SK-N-SH (cell line): ENCODE data around the gene CALB2. TPM values are rescaled to one million over a fixed set of nuclear protein-coding genes. Genes with fewer than 3 reads are reported as not detected.

ENCODE experiments used
- CTCF ChIA-PET: fragments of 300-600, 350-600 bp; formaldehyde crosslinking; extraction: SDS; loops from one replicate; lab custom pipeline; 2021; lab: Yijun Ruan, JAX
- POLR2A ChIA-PET: fragments of 350-600 bp; sonication (Branson Sonifier 250); formaldehyde crosslinking; extraction: SDS; loops from one replicate; lab custom pipeline; 2020; ENCODE audit warnings: antibody characterized with exemption, inconsistent platforms; lab: Yijun Ruan, JAX
- DNase-seq: peaks from one replicate; pipeline ENCODE4 v3.0.0; 2012
- H2AFZ ChIP-seq: fragments of 200-600 bp; sonication (generic); 2 replicates; pipeline ENCODE4 v1.8.1; 2016; ENCODE audit warnings: antibody characterized with exemption, mild to moderate bottlenecking, low read depth
- H3F3A ChIP-seq: fragments of 200-600 bp; sonication (generic); replicated peaks from 2 replicates; pipeline ENCODE3; 2016; ENCODE audit warnings: antibody characterized with exemption, mild to moderate bottlenecking; ENCODE audit not compliant: insufficient read depth
- H3K27ac ChIP-seq, 2 experiments: fragments of 200-500 bp in 1 of 2; fragments of 200-600 bp in 1 of 2; sonication (Bioruptor generic) in 1 of 2; sonication (generic), shearing (Covaris generic) in 1 of 2; 2 replicates each; pipeline versions ENCODE4 v1.5.1 to v1.6.1; 2014 to 2016; ENCODE audit warnings: low read depth in 2 of 2, inconsistent platforms in 1 of 2, low read length in 1 of 2, mild to moderate bottlenecking in 1 of 2, mixed read lengths in 1 of 2
- H3K27me3 ChIP-seq: fragments of 200-600 bp; sonication (generic), shearing (Covaris generic); 2 replicates; pipeline ENCODE4 v1.6.1; 2016; ENCODE audit warnings: mixed run types; ENCODE audit not compliant: insufficient read depth
- H3K36me3 ChIP-seq, 2 experiments: fragments of 200-500 bp in 1 of 2; fragments of 200-600 bp in 1 of 2; sonication (Bioruptor generic) in 1 of 2; sonication (generic) in 1 of 2; replicated peaks in 1 of 2; 2 replicates each; pipeline versions ENCODE3 to v1.5.1; 2014 to 2016; ENCODE audit warnings: low read length in 1 of 2, mild to moderate bottlenecking in 1 of 2; ENCODE audit not compliant: insufficient read depth in 2 of 2, control insufficient read depth in 1 of 2
- H3K4me1 ChIP-seq, 2 experiments: fragments of 200-500 bp in 1 of 2; fragments of 200-600 bp in 1 of 2; sonication (Bioruptor generic) in 1 of 2; sonication (generic), shearing (Covaris generic) in 1 of 2; 2 replicates each; pipeline versions ENCODE4 v1.5.1 to v1.6.1; 2014 to 2016; ENCODE audit warnings: low read depth in 1 of 2, low read length in 1 of 2, mixed run types in 1 of 2; ENCODE audit not compliant: insufficient read depth in 2 of 2, control insufficient read depth in 1 of 2
- H3K4me2 ChIP-seq: fragments of 200-600 bp; sonication (generic), shearing (Covaris generic); 2 replicates; pipeline ENCODE4 v1.6.1; 2017; ENCODE audit warnings: mixed run types
- H3K4me3 ChIP-seq, 2 experiments: fragments of 200-500 bp in 1 of 2; fragments of 200-600 bp in 1 of 2; sonication (Bioruptor generic) in 1 of 2; sonication (generic), shearing (Covaris generic) in 1 of 2; 2 replicates each; pipeline versions ENCODE4 v1.5.1 to v1.8.1; 2014 to 2016; ENCODE audit warnings: low read depth in 2 of 2, inconsistent platforms in 1 of 2, low read length in 1 of 2, mild to moderate bottlenecking in 1 of 2, mixed read lengths in 1 of 2, moderate library complexity in 1 of 2
- H3K79me2 ChIP-seq: fragments of 200-600 bp; sonication (generic); 2 replicates; pipeline ENCODE4 v1.8.1; 2017; ENCODE audit warnings: mild to moderate bottlenecking; ENCODE audit not compliant: insufficient read depth
- H3K9ac ChIP-seq: fragments of 200-600 bp; sonication (generic); 2 replicates; pipeline ENCODE4 v1.6.1; 2017; ENCODE audit warnings: mixed run types
- H3K9me2 ChIP-seq: fragments of 200-600 bp; sonication (generic); 2 replicates; pipeline ENCODE4 v1.6.1; 2017; ENCODE audit warnings: mixed run types
- H3K9me3 ChIP-seq: fragments of 200-600 bp; sonication (generic); 2 replicates; pipeline ENCODE4 v1.6.1; 2017; ENCODE audit warnings: mixed run types, mild to moderate bottlenecking, moderate library complexity
- H4K20me1 ChIP-seq: fragments of 200-600 bp; sonication (generic); 2 replicates; pipeline ENCODE4 v1.6.1; 2017; ENCODE audit warnings: mild to moderate bottlenecking, mixed run types; ENCODE audit not compliant: insufficient read depth
- ELF1 ChIP-seq: IDR thresholded peaks from 2 replicates; pipeline ENCODE4 v1.4.0; 2012
- EP300 ChIP-seq, 2 experiments: IDR thresholded peaks; 2 replicates each; pipeline versions ENCODE4 v1.4.0 to v1.6.1; 2012; ENCODE audit warnings: borderline replicate concordance in 1 of 2, low read depth in 1 of 2, low read length in 1 of 2
- EZH2phosphoT487 ChIP-seq: fragments of 200-600 bp; sonication (generic); IDR thresholded peaks from 2 replicates; pipeline ENCODE4 v1.6.1; 2017; ENCODE audit warnings: low read depth, mixed run types, mild to moderate bottlenecking, antibody characterized with exemption, moderate library complexity, borderline replicate concordance
- FOXM1 ChIP-seq: IDR thresholded peaks from 2 replicates; pipeline ENCODE4 v1.4.0; 2012; ENCODE audit warnings: low read depth, mild to moderate bottlenecking
- GABPA ChIP-seq: IDR thresholded peaks from 2 replicates; pipeline ENCODE4 v1.4.0; 2012; ENCODE audit warnings: low read depth, mild to moderate bottlenecking
- IRF3 ChIP-seq: fragments of 150-350 bp; IDR thresholded peaks from 2 replicates; pipeline ENCODE4 v1.6.1; 2016; ENCODE audit warnings: mild to moderate bottlenecking, low read depth, low read length
- MEF2A ChIP-seq: IDR thresholded peaks from 2 replicates; pipeline ENCODE4 v1.4.0; 2012; ENCODE audit warnings: low read depth, borderline replicate concordance
- MXI1 ChIP-seq: IDR thresholded peaks from 2 replicates; pipeline ENCODE4 v1.6.1; 2012; ENCODE audit warnings: mild to moderate bottlenecking, low read depth, low read length, improper control_type of control experiment
- NFIC ChIP-seq: IDR thresholded peaks from 2 replicates; pipeline ENCODE4 v1.4.0; 2012; ENCODE audit warnings: borderline replicate concordance
- NRF1 ChIP-seq: IDR thresholded peaks from 2 replicates; pipeline ENCODE4 v1.6.1; 2012; ENCODE audit warnings: low read depth, mild to moderate bottlenecking, low read length
- POLR2AphosphoS5 ChIP-seq: IDR thresholded peaks from 2 replicates; pipeline ENCODE4 v1.6.1; 2012; ENCODE audit warnings: low read depth, low read length
- RAD21 ChIP-seq: IDR thresholded peaks from 2 replicates; pipeline ENCODE4 v1.6.1; 2012; ENCODE audit warnings: mild to moderate bottlenecking, low read length
- RFX5 ChIP-seq: IDR thresholded peaks from 2 replicates; pipeline ENCODE4 v1.6.1; 2012; ENCODE audit warnings: mild to moderate bottlenecking, improper control_type of control experiment, low read length
- RXRA ChIP-seq: IDR thresholded peaks from 2 replicates; pipeline ENCODE4 v1.4.0; 2012; ENCODE audit warnings: low read depth, mild to moderate bottlenecking, borderline replicate concordance
- SIN3A ChIP-seq: IDR thresholded peaks from 2 replicates; pipeline ENCODE4 v1.6.1; 2012; ENCODE audit warnings: low read depth, mild to moderate bottlenecking, low read length, moderate library complexity, borderline replicate concordance
- USF1 ChIP-seq: IDR thresholded peaks from 2 replicates; pipeline ENCODE4 v1.4.0; 2012; ENCODE audit warnings: low read depth, borderline replicate concordance
- YY1 ChIP-seq: IDR thresholded peaks from 2 replicates; pipeline ENCODE4 v1.4.0; 2012; ENCODE audit warnings: low read depth, mild to moderate bottlenecking
- WGBS: methylation state at CpG from one replicate; pipeline ENCODE4 v1.1.6; 2017; ENCODE audit warnings: low lambda C conversion rate; 5-methylcytosine and 5-hydroxymethylcytosine counted together
- polyA plus RNA-seq, 3 experiments: library from polyadenylated mRNA; depleted of rRNA; stranded (reverse); fragments of >200 nt; gene quantifications; 2 replicates each; pipeline ENCODE4 v1.2.3, GENCODE V29; 2012
- TF ChIP-seq, protein P1 (sequence below): fragments of 200-600 bp; sonication (generic); IDR thresholded peaks from 2 replicates; pipeline ENCODE4 v1.6.1; 2017; ENCODE audit warnings: antibody characterized with exemption, mild to moderate bottlenecking, moderate library complexity

The CALB2 gene
- polyA plus RNA-seq, 1 of the 3 experiments (the other 2 are of a cell fraction) = 0.12 TPM

DNA sequence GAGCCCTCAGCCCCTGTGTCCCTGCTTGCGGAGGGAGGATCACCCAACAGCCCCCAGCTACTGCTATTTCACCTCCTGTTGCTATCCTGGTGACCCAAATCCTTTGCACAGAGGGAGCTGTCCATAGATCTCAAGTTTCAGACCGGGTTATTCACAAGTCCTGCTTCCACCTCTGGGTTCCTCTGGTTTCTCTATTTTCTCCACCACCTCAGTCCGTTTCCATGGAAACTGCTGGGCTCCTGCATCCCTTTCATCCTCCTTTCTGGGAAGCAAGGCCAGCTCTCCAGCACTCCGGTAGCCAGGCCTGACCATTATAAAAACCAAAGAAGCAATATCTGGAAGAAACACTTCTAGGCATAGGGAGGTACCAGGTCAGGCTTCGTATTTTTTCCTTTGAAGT lies 4.8 kb upstream of the CALB2 start:
- CTCF ChIA-PET = interaction anchor here (1.0 to 4.5 kb wide), 6 partner anchors 8 to 146 kb away, joined by 3 to 17 read pairs (median 4); no protein-coding TSS in a partner anchor
- no peak for TF ChIP-seq NRF1
- no peak for TF ChIP-seq RFX5
- TF ChIP-seq FOXM1 = no peak
- no peak for TF ChIP-seq USF1
- TF ChIP-seq MEF2A = no peak
- TF ChIP-seq YY1 = no peak
- TF ChIP-seq MXI1 = no peak
- TF ChIP-seq RAD21 = no peak
- TF ChIP-seq IRF3 = no peak
- TF ChIP-seq, all 33 proteins: peak for 0
- H3F3A ChIP-seq = no peaks in the 10 kb centered on the region
- H3K4me3 ChIP-seq = no peak overlapping the region
- peaks cover 0 to 7% of the 10 kb centered on the region in 2 experiments; a peak in 1 of 4 replicates for H3K4me1 ChIP-seq
- no peaks in the 10 kb centered on the region for H3K9me3 ChIP-seq
- no peaks in the 10 kb centered on the region for H4K20me1 ChIP-seq
- H3K27me3 ChIP-seq = peaks cover 16% of the 10 kb centered on the region; the same call in 1 of the 2 replicates
- no peak for DNase-seq
- no peak overlapping the region for H3K27ac ChIP-seq
- no peak overlapping the region for H2AFZ ChIP-seq
- H3K9me2 ChIP-seq = no peaks in the 10 kb centered on the region
- H3K4me2 ChIP-seq = no peak overlapping the region
- H3K79me2 ChIP-seq = no peaks in the 10 kb centered on the region
- WGBS = 17% methylated on average over 5 of the region's 5 CpGs
- no peaks in the 10 kb centered on the region for H3K36me3 ChIP-seq
- no peak overlapping the region for H3K9ac ChIP-seq
- POLR2A ChIA-PET = no interaction called here

DNA sequence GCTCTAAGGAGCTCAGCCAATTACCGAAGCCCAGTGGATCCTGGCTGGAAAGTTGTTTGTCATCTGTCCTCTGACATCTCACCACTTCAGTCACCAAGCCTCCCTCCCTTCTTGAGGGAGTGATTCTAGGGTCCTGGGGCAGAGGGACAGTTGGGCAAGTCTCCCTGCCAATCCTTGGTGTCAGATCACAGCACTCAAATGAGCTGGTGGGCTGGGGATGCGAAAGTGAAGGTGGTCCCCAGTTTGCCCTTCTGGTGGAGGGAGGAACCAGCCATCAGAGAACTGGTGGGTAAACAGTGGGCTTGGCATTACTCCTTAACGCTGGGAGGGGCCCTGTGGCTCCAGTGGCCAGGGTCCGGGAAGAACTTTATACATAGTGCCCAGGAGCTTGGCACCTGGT lies 4.4 kb upstream of the CALB2 start:
- Histone ChIP-seq H3K4me2 (no peak overlapping the region), H3K79me2 (no peaks in the 10 kb centered on the region), H2AFZ (no peak overlapping the region), H3K9ac (no peak overlapping the region), H3K4me3 (no peak overlapping the region), H3K9me3 (no peaks in the 10 kb centered on the region), H4K20me1 (no peaks in the 10 kb centered on the region), H3F3A (no peaks in the 10 kb centered on the region)
- ChIA-PET CTCF (interaction anchor here (1.0 to 4.5 kb wide), 4 partner anchors 10 to 145 kb away, joined by 3 to 17 read pairs (median 6); no protein-coding TSS in a partner anchor), POLR2A (no interaction called here)
- TF ChIP-seq FOXM1 = no peak
- TF ChIP-seq MEF2A = no peak
- TF ChIP-seq EZH2phosphoT487 = no peak
- TF ChIP-seq, protein P1, sequence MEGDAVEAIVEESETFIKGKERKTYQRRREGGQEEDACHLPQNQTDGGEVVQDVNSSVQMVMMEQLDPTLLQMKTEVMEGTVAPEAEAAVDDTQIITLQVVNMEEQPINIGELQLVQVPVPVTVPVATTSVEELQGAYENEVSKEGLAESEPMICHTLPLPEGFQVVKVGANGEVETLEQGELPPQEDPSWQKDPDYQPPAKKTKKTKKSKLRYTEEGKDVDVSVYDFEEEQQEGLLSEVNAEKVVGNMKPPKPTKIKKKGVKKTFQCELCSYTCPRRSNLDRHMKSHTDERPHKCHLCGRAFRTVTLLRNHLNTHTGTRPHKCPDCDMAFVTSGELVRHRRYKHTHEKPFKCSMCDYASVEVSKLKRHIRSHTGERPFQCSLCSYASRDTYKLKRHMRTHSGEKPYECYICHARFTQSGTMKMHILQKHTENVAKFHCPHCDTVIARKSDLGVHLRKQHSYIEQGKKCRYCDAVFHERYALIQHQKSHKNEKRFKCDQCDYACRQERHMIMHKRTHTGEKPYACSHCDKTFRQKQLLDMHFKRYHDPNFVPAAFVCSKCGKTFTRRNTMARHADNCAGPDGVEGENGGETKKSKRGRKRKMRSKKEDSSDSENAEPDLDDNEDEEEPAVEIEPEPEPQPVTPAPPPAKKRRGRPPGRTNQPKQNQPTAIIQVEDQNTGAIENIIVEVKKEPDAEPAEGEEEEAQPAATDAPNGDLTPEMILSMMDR = no peak
- TF ChIP-seq YY1 = no peak
- TF ChIP-seq RXRA = no peak
- TF ChIP-seq RAD21 = no peak
- TF ChIP-seq GABPA = no peak
- no peak for TF ChIP-seq EP300 (IDR thresholded peaks at IDR 0.05; ENCODE audit: borderline replicate concordance in 1 of 2, low read depth in 1 of 2, low read length in 1 of 2)
- TF ChIP-seq USF1 = no peak
- no peak for TF ChIP-seq POLR2AphosphoS5
- no peak for TF ChIP-seq NFIC
- TF ChIP-seq ELF1 = no peak
- no peak for TF ChIP-seq SIN3A
- TF ChIP-seq, all 33 proteins: peak for 0
- WGBS = 13% methylated on average over 3 of the region's 4 CpGs
- Histone ChIP-seq H3K4me1 (peaks cover 0 to 8% of the 10 kb centered on the region in 2 experiments; a peak in 1 of 4 replicates), H3K27ac (no peak overlapping the region), H3K9me2 (no peaks in the 10 kb centered on the region), H3K36me3 (no peaks in the 10 kb centered on the region), H3K27me3 (peaks cover 16% of the 10 kb centered on the region; the same call in 1 of the 2 replicates)
- no peak for DNase-seq
